ENCODE results near the gene FILIP1L. TPM values are rescaled to one million over a fixed set of nuclear protein-coding genes. Genes with fewer than 3 reads are reported as not detected.

FILIP1L gene
- total and polyA plus RNA-seq, 2 of the 13 experiments (the other 11 are each of a cell fraction or from before 2014, with no cell fraction given): 8.1 to 187 TPM

GRCh38 chr3:100097919-100098783 lies 16.1 kb downstream of the FILIP1L start (continued):
- TF ChIP-seq ZNF3 (CRISPR knock-in tag; IDR thresholded peaks at IDR 0.05): no peak
- no peak for TF ChIP-seq NFYB (CRISPR knock-in tag; IDR thresholded peaks at IDR 0.05)
- no peak for TF ChIP-seq FOXC1 (CRISPR knock-in tag; IDR thresholded peaks at IDR 0.05; ENCODE audit: borderline replicate concordance)
- TF ChIP-seq ZNF7 (CRISPR knock-in tag; IDR thresholded peaks at IDR 0.05): no peak
- TF ChIP-seq RERE (CRISPR knock-in tag; IDR thresholded peaks at IDR 0.05; ENCODE audit: low read depth): no peak
- 0 out of 2 replicates have a peak, but pooled peaks have one; percentile 55 for TF ChIP-seq ZNF556 (CRISPR knock-in tag; IDR thresholded peaks at IDR 0.05; ENCODE audit: borderline replicate concordance)
- no peak for TF ChIP-seq CBX2 (IDR thresholded peaks at IDR 0.05; ENCODE audit: low read depth, low read length)
- TF ChIP-seq CBX2 (CRISPR knock-in tag; IDR thresholded peaks at IDR 0.05; ENCODE audit: low read depth): no peak
- TF ChIP-seq ZNF691 (CRISPR knock-in tag; IDR thresholded peaks at IDR 0.05; ENCODE audit: borderline replicate concordance, low read depth): no peak
- no peak for TF ChIP-seq PBX2 (CRISPR knock-in tag; IDR thresholded peaks at IDR 0.05)
- no peak for TF ChIP-seq SMAD1 (CRISPR knock-in tag; IDR thresholded peaks at IDR 0.05; ENCODE audit: borderline replicate concordance, low read depth)
- no peak for TF ChIP-seq EZH2 (conservative IDR thresholded peaks at IDR 0.05; ENCODE audit: low read depth, low read length)
- TF ChIP-seq DMAP1 (CRISPR knock-in tag; IDR thresholded peaks at IDR 0.05): no peak
- no peak for TF ChIP-seq HHEX (CRISPR knock-in tag; IDR thresholded peaks at IDR 0.05)
- TF ChIP-seq ZKSCAN1 (IDR thresholded peaks at IDR 0.05; ENCODE audit: low read length): no peak
- no peak for TF ChIP-seq RBM39 (IDR thresholded peaks at IDR 0.05; ENCODE audit: low read depth, low read length, poor library complexity, severe bottlenecking)
- no peak for TF ChIP-seq ZNF20 (CRISPR knock-in tag; IDR thresholded peaks at IDR 0.05)
- TF ChIP-seq ZNF644 (CRISPR knock-in tag; IDR thresholded peaks at IDR 0.05; ENCODE audit: low read depth): peak; percentile 75; the same call in 1 of the 2 replicates
- no peak for TF ChIP-seq ZNF274 (CRISPR knock-in tag; IDR thresholded peaks at IDR 0.05)
- no peak for TF ChIP-seq MAZ (IDR thresholded peaks at IDR 0.05; ENCODE audit: borderline replicate concordance, low read depth, low read length)
- TF ChIP-seq MAZ (CRISPR knock-in tag; IDR thresholded peaks at IDR 0.05; ENCODE audit: low read depth): no peak
- peak; percentile 77 for TF ChIP-seq GATAD2A (CRISPR knock-in tag; IDR thresholded peaks at IDR 0.05)
- TF ChIP-seq ZNF441 (CRISPR knock-in tag; IDR thresholded peaks at IDR 0.05; ENCODE audit: borderline replicate concordance): no peak
- no peak for TF ChIP-seq SP4 (CRISPR knock-in tag; IDR thresholded peaks at IDR 0.05)
- no peak for TF ChIP-seq CHD2 (IDR thresholded peaks at IDR 0.05; ENCODE audit: low read depth, low read length)

Measured in HepG2 (cell line).